GM13976 (cell line): ENCODE measurements around the gene SP8.

Experiments used
- DNase-seq: peaks from one replicate; pipeline ENCODE4 v3.0.0; 2012; ENCODE audit warnings: low spot score
- in situ Hi-C: fragments of 300-500 bp; cut with MboI; formaldehyde crosslinking; loops from one replicate; pipeline ENCODE4 v1.12.0; 2022; ENCODE audit warnings: low sequenced_read_pairs, mixed read lengths, inconsistent platforms; ENCODE audit not compliant: unreplicated experiment
- TF ChIP-seq, protein P1 (sequence below): IDR thresholded peaks from 2 replicates; pipeline ENCODE4 v1.5.1; 2012; ENCODE audit warnings: borderline replicate concordance, mild to moderate bottlenecking; ENCODE audit not compliant: insufficient read depth; ENCODE audit errors: extremely low read depth, missing control alignments, control extremely low read depth

Gene SP8

DNA sequence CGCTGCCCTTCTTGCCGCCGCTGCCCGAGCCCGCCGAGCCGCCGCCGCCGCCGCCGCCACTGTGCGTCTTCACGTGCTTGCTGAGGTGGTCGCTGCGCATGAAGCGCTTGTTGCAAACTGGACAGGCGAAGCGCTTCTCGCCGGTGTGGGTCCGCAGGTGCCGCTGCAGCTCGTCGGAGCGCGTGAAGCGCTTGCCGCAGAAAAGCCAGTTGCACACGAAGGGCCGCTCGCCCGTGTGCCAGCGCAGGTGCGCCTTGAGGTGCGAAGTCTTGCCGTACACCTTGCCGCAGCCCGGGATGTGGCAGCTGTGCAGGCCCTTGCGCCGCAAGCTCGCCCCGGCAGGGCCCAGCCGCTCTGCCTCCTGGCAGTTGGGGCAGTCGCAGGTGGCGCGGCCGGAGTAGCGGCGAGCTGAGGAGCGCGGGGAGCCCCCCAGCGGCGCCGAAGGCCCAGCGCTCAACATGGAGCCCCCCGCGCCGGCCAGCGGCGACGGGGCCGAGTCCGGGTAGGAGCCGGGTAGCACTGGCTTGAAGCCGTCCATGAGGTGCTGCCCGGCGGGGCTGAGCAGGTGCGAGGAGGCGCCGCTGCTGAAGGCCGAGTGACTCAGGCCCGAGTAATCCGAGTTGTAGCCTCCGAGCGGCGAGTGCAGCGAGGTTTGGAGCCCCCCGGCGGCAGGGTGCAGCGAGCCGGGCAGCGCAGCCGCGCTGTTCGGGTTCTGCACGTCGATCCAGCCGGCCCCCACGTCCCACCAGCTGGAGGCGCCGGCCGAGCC is 2.1 kb downstream of the SP8 start:
- TF ChIP-seq, protein P1, sequence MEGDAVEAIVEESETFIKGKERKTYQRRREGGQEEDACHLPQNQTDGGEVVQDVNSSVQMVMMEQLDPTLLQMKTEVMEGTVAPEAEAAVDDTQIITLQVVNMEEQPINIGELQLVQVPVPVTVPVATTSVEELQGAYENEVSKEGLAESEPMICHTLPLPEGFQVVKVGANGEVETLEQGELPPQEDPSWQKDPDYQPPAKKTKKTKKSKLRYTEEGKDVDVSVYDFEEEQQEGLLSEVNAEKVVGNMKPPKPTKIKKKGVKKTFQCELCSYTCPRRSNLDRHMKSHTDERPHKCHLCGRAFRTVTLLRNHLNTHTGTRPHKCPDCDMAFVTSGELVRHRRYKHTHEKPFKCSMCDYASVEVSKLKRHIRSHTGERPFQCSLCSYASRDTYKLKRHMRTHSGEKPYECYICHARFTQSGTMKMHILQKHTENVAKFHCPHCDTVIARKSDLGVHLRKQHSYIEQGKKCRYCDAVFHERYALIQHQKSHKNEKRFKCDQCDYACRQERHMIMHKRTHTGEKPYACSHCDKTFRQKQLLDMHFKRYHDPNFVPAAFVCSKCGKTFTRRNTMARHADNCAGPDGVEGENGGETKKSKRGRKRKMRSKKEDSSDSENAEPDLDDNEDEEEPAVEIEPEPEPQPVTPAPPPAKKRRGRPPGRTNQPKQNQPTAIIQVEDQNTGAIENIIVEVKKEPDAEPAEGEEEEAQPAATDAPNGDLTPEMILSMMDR: no peak
- in situ Hi-C loops: loop anchor here (25.0 kb wide), 1 partner anchor 1672 kb away; the partner anchor contains the start of gene TWIST1
- DNase-seq: no peak

DNA sequence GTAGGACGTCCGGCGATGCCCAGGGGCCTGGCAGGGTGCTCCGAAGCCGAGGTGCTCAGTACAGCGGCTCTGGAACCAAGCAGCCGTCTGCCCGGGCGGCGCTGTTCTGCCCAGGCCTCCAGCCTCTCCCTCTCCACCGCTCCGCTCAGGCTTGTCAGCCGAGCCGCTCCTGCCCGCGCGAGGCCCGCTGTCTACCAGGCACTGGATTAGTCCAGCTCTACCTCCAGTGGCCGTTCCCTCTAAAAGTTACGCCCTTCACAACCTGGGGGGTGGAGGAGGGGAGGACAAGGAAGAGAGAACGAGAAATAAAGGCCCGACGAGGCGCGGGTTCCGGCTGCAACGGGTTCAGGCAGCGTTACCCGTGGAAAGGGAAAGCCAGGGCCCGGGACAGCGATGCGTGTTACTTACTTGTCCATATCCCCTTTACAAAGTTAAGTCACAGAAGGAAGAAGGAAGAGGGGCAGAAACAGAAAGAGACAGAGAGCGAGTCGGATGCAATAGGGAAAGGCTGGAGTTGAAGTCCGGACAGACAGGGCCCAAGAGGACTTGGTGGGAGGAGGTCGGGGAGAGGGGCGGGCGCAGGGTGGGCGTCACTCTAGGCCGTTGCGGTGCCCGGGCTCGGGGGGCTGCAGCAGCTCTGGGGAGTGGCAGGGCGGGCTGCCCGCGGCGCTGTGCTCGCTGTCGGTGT is 2.8 kb downstream of the SP8 start:
- DNase-seq: no peak
- in situ Hi-C loops: loop anchor here (25.0 kb wide), 1 partner anchor 1672 kb away; the partner anchor contains the start of gene TWIST1
- TF ChIP-seq, protein P1: no peak

DNA sequence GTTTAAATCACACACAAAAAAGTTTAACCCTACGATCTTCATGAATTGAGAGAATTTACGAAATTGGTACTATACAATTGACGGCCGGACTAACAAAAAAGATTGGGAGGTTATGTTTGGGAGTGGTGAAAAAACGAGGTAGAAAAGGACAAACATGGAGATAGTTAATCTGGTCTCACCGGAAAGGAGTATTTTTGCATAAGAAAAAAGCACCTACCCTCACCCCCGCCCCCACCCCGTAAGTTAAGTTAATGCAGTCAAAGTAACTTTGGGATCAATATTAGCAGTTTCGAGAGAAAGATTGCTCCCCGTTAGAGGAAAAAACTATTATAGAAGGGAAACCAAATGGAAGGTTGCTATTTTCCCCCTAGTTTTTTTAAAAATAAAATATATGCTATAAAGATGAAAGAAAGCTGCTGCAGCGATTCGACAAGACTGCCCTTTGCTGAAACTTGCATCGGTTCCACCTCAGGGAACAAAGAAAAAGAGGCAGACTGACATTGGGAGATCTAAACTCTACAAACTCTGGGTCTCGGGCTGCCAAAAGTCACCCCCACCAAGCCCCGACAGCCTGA is 3.5 kb downstream of the SP8 start:
- in situ Hi-C loops: loop anchor here (25.0 kb wide), 1 partner anchor 1671 kb away; the partner anchor contains the start of gene TWIST1
- TF ChIP-seq, protein P1: no peak
- no peak for DNase-seq

DNA sequence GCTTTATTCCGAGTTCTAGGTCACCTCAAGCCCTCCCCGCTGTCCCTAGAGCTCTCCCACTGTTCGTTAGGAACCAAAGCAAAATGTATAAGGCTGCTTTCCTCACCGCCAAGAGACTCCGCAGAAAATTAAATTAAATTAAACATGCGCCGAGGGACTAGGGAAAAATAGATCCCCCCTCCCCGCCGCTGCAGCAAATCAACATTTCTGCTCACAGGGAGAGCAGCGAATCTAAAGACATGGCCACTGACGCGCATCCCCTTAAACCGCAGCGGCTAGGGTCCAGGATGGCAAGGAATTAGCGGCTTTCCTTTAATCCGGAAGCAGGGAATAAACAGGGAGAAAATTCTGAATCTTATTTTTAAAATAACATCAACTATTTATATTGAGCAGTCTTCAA is 7.6 kb downstream of the SP8 start:
- in situ Hi-C loops: loop anchor here (10.0 to 25.0 kb wide), 2 partner anchors 466 to 1667 kb away; partner anchors contain the start of gene TWIST1
- no peak for DNase-seq
- TF ChIP-seq, protein P1: no peak

DNA sequence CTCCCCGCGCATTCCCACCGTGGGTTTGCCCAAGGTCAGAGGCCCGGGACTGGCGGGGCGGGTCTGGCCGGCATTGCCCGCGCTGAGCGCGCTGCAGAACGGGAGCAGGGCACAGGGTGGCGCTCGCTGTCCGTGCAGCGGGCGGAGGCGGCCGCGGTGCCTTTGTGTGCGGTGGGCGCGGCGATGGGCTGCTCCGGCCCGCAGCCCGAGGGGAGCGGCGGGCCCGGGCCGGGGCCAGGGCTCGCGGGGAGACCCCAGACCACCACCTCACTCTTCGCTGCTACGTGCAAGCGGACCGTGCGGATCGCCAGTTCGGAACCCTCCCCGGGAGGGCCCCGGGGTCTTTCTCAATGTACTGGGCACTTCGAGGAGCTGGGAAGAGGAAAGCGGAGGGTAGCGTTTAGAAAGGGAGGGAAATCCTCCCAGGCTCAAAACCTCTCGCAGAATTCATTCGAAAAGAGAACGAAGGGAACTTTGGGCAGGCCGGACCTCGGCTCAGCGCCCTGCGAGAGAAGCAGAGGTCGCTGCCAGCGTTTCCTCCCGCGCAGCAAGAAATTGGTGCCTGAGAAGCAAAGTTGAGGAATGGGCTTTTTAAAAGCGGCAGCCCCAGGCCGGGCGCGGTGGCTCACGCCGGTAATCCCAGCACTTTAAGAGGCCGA is 8.5 kb downstream of the SP8 start:
- TF ChIP-seq, protein P1: peak; percentile 76
- peak; percentile 65 for DNase-seq
- in situ Hi-C loops: loop anchor here (10.0 to 25.0 kb wide), 2 partner anchors 467 to 1666 kb away; partner anchors contain the start of gene TWIST1
